SW 1271 (cell line): Measurements from ENCODE around the gene ARHGAP32.
A peak's percentile ranks its signal among the peaks of the same experiment; 100 is the strongest.
"Not testable (repeated sequence)": the region's sequence is repeated elsewhere in the genome, so short reads cannot be mapped to it uniquely, and the experiment has no call there.

ENCODE experiments used
- DNase-seq, 2 experiments: peaks; one replicate each; lab custom pipeline; 2025; lab: John Stamatoyannopoulos, UW

The ARHGAP32 gene

GRCh38 chr11:129021295-129021694, 170.8 kb downstream of the ARHGAP32 start:
- no peak for DNase-seq

- DNase-seq = no peak
Observed at GRCh38 chr11:129018991-129019390, 173.1 kb downstream of the ARHGAP32 start.

GRCh38 chr11:129018126-129018525, 174.0 kb downstream of the ARHGAP32 start:
- DNase-seq = no peak

- DNase-seq = no peak
Observed at GRCh38 chr11:129013737-129014475, 178.2 kb downstream of the ARHGAP32 start.

- no peak for DNase-seq
Observed at GRCh38 chr11:129012880-129013279, 179.2 kb downstream of the ARHGAP32 start.

GRCh38 chr11:129006161-129006560, 186.0 kb downstream of the ARHGAP32 start:
- DNase-seq = no peak

- not testable (repeated sequence) for DNase-seq
Observed at GRCh38 chr11:128999165-128999564, 193.0 kb downstream of the ARHGAP32 start.

- no peak for DNase-seq
Observed at GRCh38 chr11:128988242-128988970, 203.7 kb downstream of the ARHGAP32 start.

- no peak for DNase-seq
Observed at GRCh38 chr11:128985880-128986279, 206.2 kb downstream of the ARHGAP32 start.

- no peak for DNase-seq
Observed at GRCh38 chr11:128983023-128983422, 209.1 kb downstream of the ARHGAP32 start.

- no peak for DNase-seq
Observed at GRCh38 chr11:128981254-128981653, 210.9 kb downstream of the ARHGAP32 start.

- no peak for DNase-seq
Observed at GRCh38 chr11:128970598-128971190, 221.4 kb downstream of the ARHGAP32 start.

GRCh38 chr11:128968916-128969315, 223.2 kb downstream of the ARHGAP32 start:
- no peak for DNase-seq

- no peak for DNase-seq
Observed at GRCh38 chr11:128967578-128967977, 224.5 kb downstream of the ARHGAP32 start.

- DNase-seq = no peak
Observed at GRCh38 chr11:128965485-128965884, 226.6 kb downstream of the ARHGAP32 start.

- no peak for DNase-seq
Observed at GRCh38 chr11:128964463-128964930, 227.6 kb downstream of the ARHGAP32 start.

- DNase-seq = no peak
Observed at GRCh38 chr11:128963744-128964325, 228.3 kb downstream of the ARHGAP32 start.

GRCh38 chr11:128962896-128963295, 229.2 kb downstream of the ARHGAP32 start:
- DNase-seq = no peak

GRCh38 chr11:128961645-128962044, 230.5 kb downstream of the ARHGAP32 start:
- DNase-seq = no peak

- no peak for DNase-seq
Observed at GRCh38 chr11:128957202-128957482, 235.0 kb downstream of the ARHGAP32 start.

- DNase-seq = peak; percentile 30 to 75
Observed at GRCh38 chr11:128956401-128957201, 235.5 kb downstream of the ARHGAP32 start.

- no peak for DNase-seq
Observed at GRCh38 chr11:128955636-128956035, 236.5 kb downstream of the ARHGAP32 start.
